HG03097 (cell line): ENCODE measurements around the gene ZNF763.
"Not testable (repeated sequence)": the region's sequence is repeated elsewhere in the genome, so short reads cannot be mapped to it uniquely, and the experiment has no call there.

Experiments used
- ATAC-seq: cut with Tn5 transposase; IDR thresholded peaks from one replicate; pipeline ENCODE4 v1.9.1; 2021; ENCODE audit not compliant: unreplicated experiment, low FRiP score

The ZNF763 gene

GRCh38 chr19:11964858-11965645 lies at the start of gene ZNF763:
ZNF763 (plus strand) TSS chr19:11965040; CDS start chr19:11965209, 169 bp downstream.
- ATAC-seq: peak; percentile 89

DNA sequence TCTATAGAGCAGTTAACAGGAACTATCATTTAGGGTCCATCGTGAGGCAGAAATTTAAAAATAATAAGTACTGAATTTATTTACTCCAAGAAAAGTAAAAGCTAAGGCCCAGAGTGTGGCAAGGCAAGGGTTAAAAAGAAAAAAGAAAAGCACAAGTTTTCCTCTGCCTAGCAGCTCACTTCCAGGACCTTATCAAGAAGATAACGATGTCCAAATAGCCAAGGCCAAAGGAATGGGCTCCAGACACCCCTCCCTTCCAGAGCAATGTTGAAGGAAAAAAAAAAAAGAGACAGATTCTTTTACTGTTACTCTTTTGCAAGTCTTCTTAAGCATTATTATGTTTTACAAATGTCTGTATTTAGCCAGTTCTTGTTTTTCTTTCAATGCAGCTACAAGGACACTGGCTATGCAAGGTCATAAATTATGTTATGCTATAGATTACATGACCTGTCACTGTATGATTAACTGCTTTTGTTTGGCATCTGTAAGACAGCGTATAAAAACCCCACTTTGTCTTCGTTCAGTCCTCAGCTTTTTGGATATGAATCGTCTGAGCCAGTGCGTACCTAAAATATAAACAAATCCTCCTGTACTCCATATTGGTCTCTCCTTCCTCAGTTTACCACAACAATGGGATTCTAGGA lies 42.9 kb upstream of the ZNF763 start:
- no peak for ATAC-seq

GRCh38 chr19:11924886-11925650 lies 39.8 kb upstream of the ZNF763 start, which contains the start of gene ZNF700:
ZNF700 (plus strand) TSS chr19:11925107; CDS start chr19:11925211, 104 bp downstream.
- ATAC-seq: peak; percentile 63

DNA sequence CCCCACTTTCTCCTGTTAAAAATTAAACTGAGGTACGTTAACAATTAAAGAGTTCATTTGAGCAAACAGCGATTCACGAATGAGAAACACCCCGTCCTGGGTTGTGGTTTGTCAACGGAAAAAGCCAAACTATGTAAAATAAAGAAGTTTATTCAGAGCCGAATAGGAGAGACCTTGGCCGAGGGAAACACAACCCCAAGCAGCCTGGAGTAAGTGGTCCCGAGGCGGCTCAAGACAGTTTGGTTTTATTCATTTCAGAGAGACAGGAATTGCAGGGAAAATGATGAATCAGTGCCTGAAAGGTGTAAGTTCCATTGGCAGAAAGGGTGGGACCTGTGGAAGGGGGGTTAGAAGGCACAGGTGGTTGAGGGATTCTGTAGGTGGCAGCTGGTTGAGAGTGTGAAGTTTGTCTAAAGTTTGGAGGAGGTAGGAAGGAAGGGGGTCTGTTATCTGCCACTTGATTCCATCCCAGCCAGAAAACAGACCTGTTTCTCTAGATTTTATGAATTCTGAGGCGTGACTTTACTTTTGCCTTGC lies 39.1 kb upstream of the ZNF763 start:
- not testable (repeated sequence) for ATAC-seq

DNA sequence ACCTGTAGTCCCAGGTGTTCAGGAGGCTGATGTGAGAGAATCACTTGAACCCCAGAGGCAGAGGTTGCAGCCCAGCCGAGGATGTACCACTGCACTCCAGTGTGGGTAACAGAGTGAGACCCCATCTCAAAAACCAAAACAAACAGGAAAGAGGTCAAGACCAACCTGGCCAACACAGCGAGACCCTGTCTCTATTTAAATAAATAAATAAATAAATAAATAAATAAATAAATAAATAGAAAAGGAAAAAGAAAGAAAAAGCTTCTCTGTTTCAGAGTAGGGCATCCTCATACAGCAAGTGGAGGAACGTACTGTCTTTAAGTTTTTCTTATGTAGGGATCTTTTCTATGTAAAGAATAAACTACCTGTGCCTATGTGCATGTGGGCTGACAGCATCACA lies 37.6 kb upstream of the ZNF763 start:
- ATAC-seq: no peak

- no peak for ATAC-seq
Observed at GRCh38 chr19:11931051-11931450, 33.8 kb upstream of the ZNF763 start.

- no peak for ATAC-seq
Observed at GRCh38 chr19:11931513-11931912, 33.3 kb upstream of the ZNF763 start.

- not testable (repeated sequence) for ATAC-seq
Observed at GRCh38 chr19:11935829-11936228, 29.0 kb upstream of the ZNF763 start.

- not testable (repeated sequence) for ATAC-seq
Observed at GRCh38 chr19:11938383-11938782, 26.5 kb upstream of the ZNF763 start.

GRCh38 chr19:11941361-11941887 lies 23.4 kb upstream of the ZNF763 start:
- ATAC-seq: not testable (repeated sequence)

DNA sequence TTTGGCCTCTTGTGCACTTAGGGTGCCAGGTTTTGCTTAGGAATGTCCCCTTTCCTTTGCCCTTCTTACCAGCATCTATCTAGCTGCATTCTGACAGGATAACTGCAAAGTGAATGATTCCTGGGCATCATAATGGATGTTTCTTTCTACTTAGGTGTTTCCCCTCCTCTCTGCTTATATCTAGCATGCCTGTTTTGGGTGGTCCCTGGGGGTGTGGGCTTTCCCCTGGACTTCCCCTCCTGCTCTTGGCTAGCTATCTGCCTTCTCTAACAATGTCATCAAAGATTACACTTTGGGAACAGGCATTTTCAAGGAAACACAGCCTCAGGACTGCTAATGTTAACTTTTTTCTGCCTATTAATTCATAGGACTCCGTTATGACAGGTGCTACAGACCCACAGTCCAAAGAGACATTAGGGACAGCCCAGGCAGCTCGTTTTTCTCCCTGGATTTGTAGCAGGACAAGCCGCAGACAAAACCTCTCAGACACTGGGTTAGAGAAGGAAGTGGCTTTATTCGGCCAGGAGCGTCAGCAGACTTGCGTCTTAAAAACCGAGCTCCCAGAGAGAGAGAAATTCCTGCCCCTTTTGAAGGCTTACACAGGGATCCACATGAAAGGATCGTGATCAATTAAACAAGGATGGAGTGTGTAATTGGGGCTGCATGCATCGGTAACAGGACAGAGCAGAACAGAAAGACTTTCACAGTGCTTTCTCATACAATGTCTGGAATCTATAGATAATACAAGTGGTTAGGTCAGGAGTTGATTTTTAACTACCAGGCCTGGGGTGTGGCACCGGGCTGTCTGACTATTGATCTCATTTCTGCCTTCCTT lies 22.6 kb upstream of the ZNF763 start:
- no peak for ATAC-seq

- ATAC-seq: no peak
Observed at GRCh38 chr19:11942843-11943108, 22.1 kb upstream of the ZNF763 start.

DNA sequence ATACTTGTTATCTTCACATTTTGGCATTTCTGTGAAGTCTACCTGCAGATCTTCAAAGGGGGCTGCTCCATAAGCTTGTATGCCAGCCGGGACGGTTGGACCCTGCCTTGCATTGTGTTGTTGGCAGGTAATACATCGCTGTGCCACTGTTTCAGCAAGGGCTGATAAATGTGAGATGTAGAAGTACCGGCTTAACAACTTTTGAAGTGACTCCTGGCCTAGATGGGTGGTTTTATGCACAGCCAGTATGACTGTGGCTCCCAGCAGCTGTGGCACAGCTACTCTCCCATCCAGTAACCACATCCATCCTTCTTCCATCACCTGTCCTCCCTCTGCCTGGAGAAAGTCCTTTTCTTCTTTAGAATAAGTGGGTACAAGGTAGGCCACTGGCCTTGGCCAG lies 20.2 kb upstream of the ZNF763 start:
- no peak for ATAC-seq

- no peak for ATAC-seq
Observed at GRCh38 chr19:11948646-11949045, 16.2 kb upstream of the ZNF763 start.

GRCh38 chr19:11949201-11949600 lies 15.6 kb upstream of the ZNF763 start:
- ATAC-seq: no peak

GRCh38 chr19:11949614-11950080 lies 15.2 kb upstream of the ZNF763 start:
- not testable (repeated sequence) for ATAC-seq

GRCh38 chr19:11950312-11950711 lies 14.5 kb upstream of the ZNF763 start:
- no peak for ATAC-seq

- ATAC-seq: no peak
Observed at GRCh38 chr19:11963566-11964355, 1.1 kb upstream of the ZNF763 start.

DNA sequence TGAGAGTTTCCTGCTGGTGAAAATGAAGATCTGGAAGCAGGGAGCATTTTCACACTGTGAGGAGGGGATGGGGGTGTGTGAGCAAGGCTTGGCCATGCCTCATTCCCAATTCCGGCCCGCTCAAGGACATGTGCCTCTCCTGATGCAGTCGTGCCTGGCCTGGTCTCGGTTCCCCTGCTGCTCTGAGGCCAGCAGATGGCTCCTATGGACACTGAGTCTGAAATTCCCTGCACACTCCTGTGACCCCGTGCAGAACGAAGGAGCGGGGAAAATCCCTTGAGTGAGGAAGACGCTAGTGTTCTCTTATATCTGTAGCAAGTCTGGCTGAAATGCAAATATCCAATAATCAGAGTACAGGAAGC lies 363 bp upstream of the ZNF763 start:
- no peak for ATAC-seq
